K562 (cell line): ENCODE measurements around the gene C2CD4C. TPM values are rescaled to one million over a fixed set of nuclear protein-coding genes. Genes with fewer than 3 reads are reported as not detected.
A peak's percentile ranks its signal among the peaks of the same experiment; 100 is the strongest.

Experiments
- ATAC-seq: fragments of 200-7000 bp; cut with Tn5 transposase; 3 replicates; pipeline ENCODE4 v1.9.1; 2020; ENCODE audit warnings: moderate library complexity
- BruUV-seq: library from RNA; stranded (reverse); fragments of 400-500 nt; replicated peaks from 2 replicates; lab custom pipeline; 2021; lab: Mats Ljungman, UMichigan
- CTCF ChIA-PET: fragments of 300-600 bp; formaldehyde crosslinking; extraction: SDS; loops from one replicate; lab custom pipeline; 2021; ENCODE audit warnings: low intra/inter-chr PET ratio; lab: Yijun Ruan, JAX
- POLR2A ChIA-PET: fragments of 300-600, 350-650 bp; sonication (Branson Sonifier 250); formaldehyde crosslinking; extraction: SDS; loops from one replicate; lab custom pipeline; 2021; ENCODE audit warnings: antibody characterized with exemption, inconsistent platforms; lab: Yijun Ruan, JAX
- DNase-seq, 4 experiments: peaks; one replicate each; pipeline versions ENCODE4 v3.0.0 to v3.0.0-alpha.2; 2011 to 2018; ENCODE audit warnings: low spot score in 3 of 4, mixed read lengths in 3 of 4; ENCODE audit errors: extremely low read depth in 1 of 4
- FAIRE-seq: peaks from 2 replicates; lab custom pipeline; 2011; peaks lifted over from hg19 to GRCh38; lab: Jason Lieb, UNC
- H2AFZ ChIP-seq: 2 replicates; pipeline ENCODE4 v1.6.0; 2011; ENCODE audit warnings: low read depth, low read length, control low read depth, inconsistent platforms
- H3K27ac ChIP-seq: fragments of 200-600 bp; 3 replicates; pipeline ENCODE4 v1.8.0; 2011; ENCODE audit warnings: low read depth, mild to moderate bottlenecking, control low read depth, inconsistent platforms, low read length, moderate library complexity, mixed read lengths; ENCODE audit errors: extremely low read depth
- H3K27me3 ChIP-seq, 2 experiments: fragments of 300-600 bp in 1 of 2; 2 replicates in 1 of 2; 3 replicates in 1 of 2; pipeline versions ENCODE4 v1.6.0 to v1.8.0; 2011; ENCODE audit warnings: inconsistent platforms in 2 of 2, low read length in 2 of 2, mild to moderate bottlenecking in 1 of 2, mixed read lengths in 1 of 2, moderate library complexity in 1 of 2; ENCODE audit not compliant: control insufficient read depth in 2 of 2, insufficient read depth in 2 of 2
- H3K36me3 ChIP-seq: fragments of 300-600 bp; 3 replicates; pipeline ENCODE4 v1.8.0; 2011; ENCODE audit warnings: mild to moderate bottlenecking, low read length, inconsistent platforms; ENCODE audit not compliant: control insufficient read depth, insufficient read depth
- H3K4me1 ChIP-seq, 2 experiments: fragments of 200-600 bp in 1 of 2; replicated peaks in 1 of 2; 2 replicates in 1 of 2; 3 replicates in 1 of 2; pipeline versions ENCODE4 v1.5.1 to v1.8.0; 2011; ENCODE audit warnings: inconsistent platforms in 2 of 2, low read length in 2 of 2, mild to moderate bottlenecking in 1 of 2, mixed read lengths in 1 of 2, moderate library complexity in 1 of 2; ENCODE audit not compliant: control insufficient read depth in 2 of 2, insufficient read depth in 2 of 2
- H3K4me2 ChIP-seq: 2 replicates; pipeline ENCODE4 v1.6.1; 2011; ENCODE audit warnings: low read length, control low read depth, inconsistent platforms, mixed read lengths; ENCODE audit not compliant: insufficient read depth
- H3K4me3 ChIP-seq: fragments of 200-600 bp; sonication (generic), shearing (Covaris generic); 2 replicates; pipeline ENCODE4 v1.5.1; 2016; ENCODE audit warnings: control low read depth, inconsistent platforms
- H3K79me2 ChIP-seq: fragments of 200-600 bp; 3 replicates; pipeline ENCODE4 v1.8.0; 2011; ENCODE audit warnings: low read length, inconsistent platforms; ENCODE audit not compliant: control insufficient read depth, insufficient read depth
- H3K9ac ChIP-seq, 2 experiments: 2 replicates each; pipeline versions ENCODE4 v1.6.0 to v1.6.1; 2011; ENCODE audit warnings: low read depth in 2 of 2, low read length in 2 of 2, control low read depth in 1 of 2, inconsistent platforms in 1 of 2, mild to moderate bottlenecking in 1 of 2, mixed read lengths in 1 of 2; ENCODE audit not compliant: insufficient read depth in 1 of 2
- H3K9me1 ChIP-seq: one replicate; pipeline ENCODE4 v1.6.0; 2011; ENCODE audit warnings: inconsistent platforms, mild to moderate bottlenecking, low read length, moderate library complexity; ENCODE audit not compliant: control insufficient read depth, insufficient read depth
- H3K9me3 ChIP-seq: replicated peaks from 2 replicates; pipeline ENCODE4 v1.5.1; 2011; ENCODE audit warnings: low read depth, low read length, inconsistent platforms; ENCODE audit not compliant: control insufficient read depth, insufficient read depth
- H4K20me1 ChIP-seq: replicated peaks from 2 replicates; pipeline ENCODE4 v1.6.1; 2011; ENCODE audit warnings: low read length, inconsistent platforms, mixed read lengths; ENCODE audit not compliant: control insufficient read depth, insufficient read depth
- PHF8 ChIP-seq: fragments of 200-600 bp; sonication (generic); IDR thresholded peaks from 2 replicates; pipeline ENCODE4 v1.6.1; 2012; ENCODE audit warnings: mixed run types, mild to moderate bottlenecking, inconsistent platforms, low read length, moderate library complexity, borderline replicate concordance
- TAL1 ChIP-seq: fragments of 450-650 bp; IDR thresholded peaks from 2 replicates; pipeline ENCODE4 v1.6.1; 2016; ENCODE audit warnings: mild to moderate bottlenecking
- TFAP4 ChIP-seq: sonication (generic); formaldehyde crosslinking; IDR thresholded peaks from 2 replicates; pipeline ENCODE4 v1.8.0; 2022; ENCODE audit warnings: missing genetic modification reagents, mild to moderate bottlenecking, moderate library complexity, borderline replicate concordance
- ZFX ChIP-seq: sonication (generic); formaldehyde crosslinking; IDR thresholded peaks from 2 replicates; pipeline ENCODE4 v1.8.0; 2022; ENCODE audit warnings: mild to moderate bottlenecking, missing genetic modification reagents, moderate library complexity
- WGBS: fragments of 100-300 bp; shearing (Covaris generic); methylation state at CpG from one replicate; pipeline ENCODE4 v1.1.6; 2016; ENCODE audit warnings: low coverage, mixed read lengths; ENCODE audit not compliant: insufficient coverage; ENCODE audit errors: missing lambda C conversion rate; 5-methylcytosine and 5-hydroxymethylcytosine counted together
- in situ Hi-C: fragments of 300-500 bp; cut with MboI; formaldehyde crosslinking; loops from 4 replicates; pipeline ENCODE4 v1.15.0; 2018; ENCODE audit warnings: inconsistent platforms, mixed read lengths
- intact Hi-C: fragments of 100-400 bp; cut with micrococcal nuclease; formaldehyde crosslinking; loops from 2 replicates; pipeline ENCODE4 v1.14.2; 2022
- polyA plus RNA-seq, 8 experiments: library from polyadenylated mRNA; depleted of rRNA in 4 of 8; stranded (reverse) in 5 of 8; unstranded in 3 of 8; fragments of >200 nt; fragmentation: Nextera tagmentation in 2 of 8; fragmentation: Illumina TruSeq in 1 of 8; extraction: Ambion mirVana in 2 of 8; extraction: Trizol in 1 of 8; gene quantifications; 2 replicates each; pipeline versions ENCODE4 v1.2.1 to v1.2.3, GENCODE V29; 2011 to 2014; ENCODE audit warnings: inconsistent platforms in 1 of 8, missing spikeins in 1 of 8
- total RNA-seq, 7 experiments: library from RNA; depleted of rRNA in 6 of 7; stranded (reverse); fragments of >200 nt in 6 of 7; fragmentation: Illumina TruSeq in 2 of 7; extraction: Trizol in 2 of 7; gene quantifications; 2 replicates each; pipeline versions ENCODE4 v1.2.1 to v1.2.3, GENCODE V29; 2011 to 2021; ENCODE audit warnings: low replicate concordance in 1 of 7

Gene C2CD4C
- total and polyA plus RNA-seq, 9 of the 15 experiments (the other 6 are each of a cell fraction or from before 2014, with no cell fraction given), result 0.01 to 0.07 TPM; not detected in 7

GRCh38 chr19:435056-435706 is 26.2 kb upstream of the C2CD4C start:
- DNase-seq (no peak), ATAC-seq (no peak), FAIRE-seq (no peak)
- Histone ChIP-seq H3K79me2 (no peaks in the 10 kb centered on the region), H4K20me1 (peaks cover 3% of the 10 kb centered on the region; the same call in 1 of the 2 replicates), H3K9me3 (peaks cover 4% of the 10 kb centered on the region), H3K4me1 (peaks cover 0 to 24% of the 10 kb centered on the region in 2 experiments; a peak in 1 of 5 replicates), H3K4me3 (no peak overlapping the region), H3K4me2 (no peak overlapping the region), H3K36me3 (no peaks in the 10 kb centered on the region), H2AFZ (no peak overlapping the region), H3K27ac (no peak overlapping the region), H3K9ac (no peak overlapping the region), H3K27me3 (peaks cover 17 to 52% of the 10 kb centered on the region in 2 experiments; a peak in 4 of 5 replicates), H3K9me1 (no peaks in the 10 kb centered on the region)
- POLR2A ChIA-PET, result interaction anchor here (0.7 to 1.2 kb wide), 2 partner anchors 24 to 68 kb away, joined by 3 to 4 read pairs; no protein-coding TSS in a partner anchor
- intact Hi-C loops (no loop called here), in situ Hi-C loops (no loop called here)
- whole genome bisulfite sequencing, result 4% methylated on average over 26 of the region's 26 CpGs
- TF ChIP-seq TFAP4 (CRISPR knock-in tag), result no peak
- TF ChIP-seq PHF8, result no peak
- 0 out of 2 replicates have a peak, but pooled peaks have one; percentile 20 for TF ChIP-seq ZFX (CRISPR knock-in tag)
- no peak for TF ChIP-seq TAL1
- CTCF ChIA-PET, result no interaction called here
- no TSS peak for BruUV-seq
